ENCODE measurements around the gene ABCB6. TPM values are rescaled to one million over a fixed set of nuclear protein-coding genes. Genes with fewer than 3 reads are reported as not detected.

The ABCB6 gene
- total and polyA plus RNA-seq, 2 of the 8 experiments (the other 6 are each of a cell fraction or from before 2014, with no cell fraction given) = 44.9 to 50.6 TPM

GRCh38 chr2:219218217-219218731 lies 484 bp downstream of the ABCB6 start (continued):
- no peak for TF ChIP-seq CHD7 (IDR thresholded peaks at IDR 0.05; ENCODE audit: insufficient replicate concordance, low read length)
- no peak for TF ChIP-seq CEBPB (IDR thresholded peaks at IDR 0.05; ENCODE audit: low read depth, low read length)
- TF ChIP-seq CTBP2 (IDR thresholded peaks at IDR 0.05; ENCODE audit: borderline replicate concordance, insufficient read depth, insufficient read length, low read length) = no peak
- no peak for TF ChIP-seq ZNF274 (IDR thresholded peaks at IDR 0.05; ENCODE audit: borderline replicate concordance, extremely low read depth, low read length)
- no peak for TF ChIP-seq SP1 (IDR thresholded peaks at IDR 0.05; ENCODE audit: low read depth, low read length)
- no peak for TF ChIP-seq BACH1 (IDR thresholded peaks at IDR 0.05; ENCODE audit: low read length)
- no peak for TF ChIP-seq TAF7 (optimal IDR thresholded peaks at IDR 0.05; ENCODE audit: borderline replicate concordance, low read depth, low read length)
- peak; percentile 69 to 77; a peak in 1 of 4 replicates for TF ChIP-seq SIN3A (conservative IDR thresholded peaks at IDR 0.05 in 1 of 2, IDR thresholded peaks at IDR 0.05 in 1 of 2; ENCODE audit: low read depth in 1 of 2, low read length in 2 of 2)
- no peak for TF ChIP-seq KDM1A (IDR thresholded peaks at IDR 0.05; ENCODE audit: borderline replicate concordance, low read length)
- no peak for TF ChIP-seq MAFK (IDR thresholded peaks at IDR 0.05; ENCODE audit: low read depth, low read length)
- no peak for TF ChIP-seq RXRA (IDR thresholded peaks at IDR 0.05; ENCODE audit: insufficient read depth, low read depth, low read length)

All from H1 (cell line).